Erythroblast (primary cell): ENCODE results near the gene TBC1D3.
"Not testable (repeated sequence)": the region's sequence is repeated elsewhere in the genome, so short reads cannot be mapped to it uniquely, and the experiment has no call there.

ENCODE experiments used
- GATA1 ChIP-seq: IDR thresholded peaks from 2 replicates; pipeline ENCODE4 v1.6.1; 2011; ENCODE audit warnings: low read depth, mild to moderate bottlenecking, control low read depth, low read length, moderate library complexity
- POLR2A ChIP-seq: IDR thresholded peaks from 2 replicates; pipeline ENCODE4 v1.6.1; 2011; ENCODE audit warnings: mild to moderate bottlenecking, low read length

DNA sequence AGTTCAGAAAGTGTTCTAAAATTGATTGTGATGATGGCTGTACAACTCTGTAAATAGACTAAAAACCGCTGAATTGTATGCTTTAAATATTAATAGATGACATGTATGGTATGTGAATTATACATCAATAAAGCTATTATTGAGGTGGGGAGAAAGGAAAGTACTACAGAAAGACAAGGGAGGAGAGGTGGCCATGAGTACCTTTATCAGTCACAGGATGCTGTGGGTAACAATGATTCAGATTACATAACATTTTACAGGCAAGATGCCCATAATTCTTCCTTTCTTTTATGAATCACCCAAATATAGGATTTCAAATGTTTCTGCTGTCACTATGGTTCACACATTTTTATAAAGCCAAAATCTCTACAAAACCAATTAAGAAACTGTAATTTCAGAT, 28.5 kb upstream of the TBC1D3 start:
- not testable (repeated sequence) for TF ChIP-seq POLR2A, GATA1
